OCI-LY3 (cell line): ENCODE measurements around the gene ZNF669.
"Not testable (repeated sequence)": the region's sequence is repeated elsewhere in the genome, so short reads cannot be mapped to it uniquely, and the experiment has no call there.

Experiments used
- H2AFZ ChIP-seq: fragments of 200-600, 300-600 bp; shearing (Covaris generic); 2 replicates; pipeline ENCODE4 v1.6.0; 2014; ENCODE audit warnings: antibody characterized with exemption, low read depth, low read length
- H3K27ac ChIP-seq: fragments of 200-600, 300-600 bp; sonication (generic); 2 replicates; pipeline ENCODE4 v1.5.1; 2014; ENCODE audit warnings: mild to moderate bottlenecking, low read length, moderate library complexity, mixed read lengths
- H3K27me3 ChIP-seq: fragments of 200-600, 300-600 bp; sonication (generic); 2 replicates; pipeline ENCODE4 v1.6.1; 2014; ENCODE audit warnings: low read depth, low read length, mixed read lengths
- H3K36me3 ChIP-seq: fragments of 200-600, 300-600 bp; sonication (generic); replicated peaks from 2 replicates; pipeline ENCODE3; 2014; ENCODE audit warnings: low read depth, low read length, mixed read lengths
- H3K4me1 ChIP-seq: fragments of 300-600, 200-600 bp; sonication (generic); 2 replicates; pipeline ENCODE4 v1.6.1; 2014; ENCODE audit warnings: low read length, mixed read lengths
- H3K4me2 ChIP-seq: fragments of 200-600, 300-600 bp; sonication (generic); 2 replicates; pipeline ENCODE4 v1.6.1; 2014; ENCODE audit warnings: low read length, mixed read lengths
- H3K4me3 ChIP-seq: fragments of 300-600, 200-600 bp; sonication (generic); 2 replicates; pipeline ENCODE4 v1.5.1; 2014; ENCODE audit warnings: antibody characterized with exemption, mild to moderate bottlenecking, low read length, moderate library complexity
- H3K79me2 ChIP-seq: fragments of 300-600, 200-600 bp; shearing (Covaris generic); 2 replicates; pipeline ENCODE4 v1.6.1; 2014; ENCODE audit warnings: mild to moderate bottlenecking, low read length, mixed read lengths
- H3K9ac ChIP-seq: fragments of 300-600, 200-600 bp; shearing (Covaris generic); 2 replicates; pipeline ENCODE4 v1.6.0; 2014; ENCODE audit warnings: mild to moderate bottlenecking, low read length, moderate library complexity
- H3K9me3 ChIP-seq: fragments of 200-600, 300-600 bp; shearing (Covaris generic); 2 replicates; pipeline ENCODE4 v1.6.1; 2014; ENCODE audit warnings: low read length, mixed read lengths; ENCODE audit not compliant: insufficient read depth
- H4K20me1 ChIP-seq: fragments of 200-600, 300-600 bp; sonication (generic); 2 replicates; pipeline ENCODE4 v1.6.1; 2016; ENCODE audit warnings: low read length, mixed read lengths; ENCODE audit not compliant: insufficient read depth
- CTCF ChIP-seq: fragments of 200-600, 300-600 bp; sonication (generic); IDR thresholded peaks from 2 replicates; pipeline ENCODE4 v1.5.1; 2014; ENCODE audit warnings: antibody characterized with exemption, low read length, low read depth
- EZH2phosphoT487 ChIP-seq: fragments of 200-600 bp; shearing (Covaris generic); IDR thresholded peaks from 2 replicates; pipeline ENCODE4 v1.6.1; 2018; ENCODE audit warnings: antibody characterized with exemption, mixed run types, low read depth

The ZNF669 gene

DNA sequence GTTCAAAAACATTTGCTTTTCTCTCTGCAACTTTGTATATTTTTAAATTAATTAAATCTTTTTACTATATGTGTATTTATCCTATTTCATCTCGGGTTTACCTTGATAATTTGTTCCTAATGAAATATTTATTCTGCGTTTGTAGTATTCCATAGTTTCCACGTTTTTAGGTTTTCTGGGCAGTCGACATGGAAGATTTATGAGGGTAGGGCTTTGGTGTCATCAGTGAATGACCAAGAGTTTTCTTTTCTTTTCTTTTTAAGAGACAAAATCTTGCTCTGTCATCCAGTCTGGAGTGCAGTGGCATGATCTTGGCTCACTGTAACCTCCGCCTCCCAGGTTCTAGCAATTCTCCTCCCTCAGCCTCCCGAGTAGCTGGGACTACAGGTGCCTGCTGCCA is 17.2 kb upstream of the ZNF669 start:
- no peaks in the 10 kb centered on the region for H3K9me3 ChIP-seq
- H4K20me1 ChIP-seq, result peaks cover 5% of the 10 kb centered on the region; the same call in 1 of the 2 replicates
- H3K9ac ChIP-seq, result no peak overlapping the region
- H3K27me3 ChIP-seq, result no peaks in the 10 kb centered on the region
- H3K4me2 ChIP-seq, result no peak overlapping the region
- TF ChIP-seq CTCF (no peak), EZH2phosphoT487 (no peak)
- H3K4me3 ChIP-seq, result no peak overlapping the region
- no peak overlapping the region for H2AFZ ChIP-seq
- no peaks in the 10 kb centered on the region for H3K79me2 ChIP-seq
- no peak overlapping the region for H3K27ac ChIP-seq
- H3K36me3 ChIP-seq, result peaks cover 4% of the 10 kb centered on the region
- no peaks in the 10 kb centered on the region for H3K4me1 ChIP-seq

GRCh38 chr1:247120408-247120668 is 16.2 kb upstream of the ZNF669 start:
- H3K36me3 ChIP-seq, H3K4me1 ChIP-seq, H3K9me3 ChIP-seq, H4K20me1 ChIP-seq, H2AFZ ChIP-seq, H3K27me3 ChIP-seq, H3K4me2 ChIP-seq, H3K79me2 ChIP-seq, H3K4me3 ChIP-seq, H3K9ac ChIP-seq, H3K27ac ChIP-seq: not testable (repeated sequence)

- Histone ChIP-seq H3K4me1 (no peaks in the 10 kb centered on the region), H3K9ac (no peak overlapping the region), H3K36me3 (peaks cover under 1% of the 10 kb centered on the region), H3K4me2 (no peak overlapping the region), H3K79me2 (no peaks in the 10 kb centered on the region), H3K4me3 (no peak overlapping the region), H2AFZ (no peak overlapping the region), H3K27me3 (no peaks in the 10 kb centered on the region), H3K27ac (no peak overlapping the region), H3K9me3 (no peaks in the 10 kb centered on the region), H4K20me1 (peaks cover 1% of the 10 kb centered on the region; the same call in 1 of the 2 replicates)
- TF ChIP-seq CTCF (no peak), EZH2phosphoT487 (no peak)
Observed at GRCh38 chr1:247119600-247120407, 15.6 kb upstream of the ZNF669 start.

GRCh38 chr1:247118946-247119446 is 14.8 kb upstream of the ZNF669 start:
- H3K9ac ChIP-seq, result no peak overlapping the region
- H3K79me2 ChIP-seq, result no peaks in the 10 kb centered on the region
- peak; percentile 47 for TF ChIP-seq CTCF
- no peak for TF ChIP-seq EZH2phosphoT487
- H3K9me3 ChIP-seq, result no peaks in the 10 kb centered on the region
- no peak overlapping the region for H3K4me2 ChIP-seq
- no peak overlapping the region for H3K27ac ChIP-seq
- H3K36me3 ChIP-seq, result no peaks in the 10 kb centered on the region
- H3K4me3 ChIP-seq, result no peak overlapping the region
- H3K4me1 ChIP-seq, result no peaks in the 10 kb centered on the region
- H2AFZ ChIP-seq, result no peak overlapping the region
- H3K27me3 ChIP-seq, result no peaks in the 10 kb centered on the region
- no peaks in the 10 kb centered on the region for H4K20me1 ChIP-seq
